ENCODE data around the gene ANO6.
"Not testable (repeated sequence)": the region's sequence is repeated elsewhere in the genome, so short reads cannot be mapped to it uniquely, and the experiment has no call there.

Gene ANO6

DNA sequence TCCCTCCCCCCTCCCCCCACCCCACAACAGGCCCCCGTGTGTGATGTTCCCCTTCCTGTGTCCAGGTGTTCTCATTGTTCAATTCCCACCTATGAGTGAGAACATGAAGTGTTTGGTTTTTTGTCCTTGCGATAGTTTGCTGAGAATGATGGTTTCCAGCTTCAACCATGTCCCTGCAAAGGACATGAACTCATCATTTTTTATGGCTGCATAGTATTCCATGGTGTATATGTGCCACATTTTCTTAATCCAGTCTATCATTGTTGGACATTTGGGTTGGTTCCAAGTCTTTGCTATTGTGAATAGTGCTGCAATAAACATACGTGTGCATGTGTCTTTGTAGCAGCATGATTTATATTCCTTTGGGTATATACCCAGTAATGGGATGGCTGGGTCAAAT is 101.4 kb downstream of the ANO6 start:
- not testable (repeated sequence) for DNase-seq

GRCh38 chr12:45322810-45323209 is 106.9 kb downstream of the ANO6 start:
- no peak for DNase-seq

GRCh38 chr12:45324391-45324790 is 108.5 kb downstream of the ANO6 start:
- no peak for DNase-seq

- no peak for DNase-seq
These were observed 110.6 kb downstream of the ANO6 start for GRCh38 chr12:45326358-45326975.

- DNase-seq: no peak
These were observed 112.0 kb downstream of the ANO6 start for GRCh38 chr12:45327823-45328383.

- no peak for DNase-seq
These were observed 113.3 kb downstream of the ANO6 start for GRCh38 chr12:45329238-45329637.

GRCh38 chr12:45329702-45330101 is 113.8 kb downstream of the ANO6 start:
- no peak for DNase-seq

DNA sequence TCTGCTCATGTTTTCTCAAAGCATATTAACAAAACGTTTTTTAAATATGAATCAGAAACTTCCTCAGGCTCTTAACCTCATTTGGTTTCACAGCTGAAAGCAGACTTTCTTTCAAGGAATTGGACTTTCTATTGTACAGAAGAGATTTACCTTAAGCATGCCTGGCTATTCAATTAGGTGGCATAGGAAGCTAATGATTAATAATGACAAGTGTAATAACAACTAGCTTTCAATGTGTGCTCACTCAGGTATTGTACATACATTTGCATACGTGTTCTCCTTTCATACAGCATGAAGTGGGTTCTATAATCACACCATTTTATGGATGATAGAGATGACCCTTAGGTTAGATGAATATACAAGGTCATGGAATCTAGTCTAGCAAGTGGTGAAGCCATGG is 115.7 kb downstream of the ANO6 start:
- no peak for DNase-seq

DNA sequence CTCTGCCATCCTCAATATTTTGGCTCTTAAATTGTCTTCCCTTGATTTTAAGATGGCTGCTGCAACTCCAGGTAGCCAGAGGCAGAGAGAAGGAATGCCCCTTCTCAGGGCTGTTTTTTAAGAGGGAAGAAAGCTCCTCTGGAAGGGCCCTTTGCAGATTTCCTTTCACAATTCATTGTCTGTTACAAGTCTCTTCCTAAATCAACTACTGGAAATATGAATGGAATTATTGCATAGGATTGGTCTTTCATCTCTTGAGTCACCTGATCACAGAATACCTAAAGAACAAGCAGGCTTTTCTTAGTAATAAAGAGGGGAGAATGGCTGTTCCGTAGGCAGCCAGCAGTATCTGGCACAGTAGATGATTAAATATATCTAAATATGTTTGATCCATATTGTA is 118.5 kb downstream of the ANO6 start:
- DNase-seq: no peak

GRCh38 chr12:45336331-45336730 is 120.4 kb downstream of the ANO6 start:
- DNase-seq: no peak

- DNase-seq: no peak
These were observed 121.1 kb downstream of the ANO6 start for GRCh38 chr12:45336762-45337596.

- no peak for DNase-seq
These were observed 121.9 kb downstream of the ANO6 start for GRCh38 chr12:45337835-45338234.

GRCh38 chr12:45338272-45338671 is 122.4 kb downstream of the ANO6 start:
- no peak for DNase-seq

DNA sequence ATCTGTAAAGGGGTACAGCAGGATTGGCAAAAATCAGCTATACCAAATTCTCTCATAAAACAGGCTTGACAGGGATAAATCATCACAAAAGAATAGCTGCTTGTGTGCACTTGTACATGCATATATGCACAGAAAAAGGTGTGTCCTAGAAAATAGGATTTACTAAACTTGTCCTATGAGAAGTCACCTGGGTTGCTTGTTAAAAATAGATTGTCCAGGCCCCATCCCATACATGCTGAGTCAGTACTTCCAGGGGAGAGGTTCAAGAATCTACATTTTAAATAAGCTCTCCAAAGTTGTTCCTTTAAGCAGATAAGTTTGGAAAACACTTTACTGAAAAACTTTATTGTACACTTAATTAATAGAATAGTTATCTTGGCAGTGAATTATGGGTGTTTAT is 123.1 kb downstream of the ANO6 start:
- DNase-seq: no peak

DNA sequence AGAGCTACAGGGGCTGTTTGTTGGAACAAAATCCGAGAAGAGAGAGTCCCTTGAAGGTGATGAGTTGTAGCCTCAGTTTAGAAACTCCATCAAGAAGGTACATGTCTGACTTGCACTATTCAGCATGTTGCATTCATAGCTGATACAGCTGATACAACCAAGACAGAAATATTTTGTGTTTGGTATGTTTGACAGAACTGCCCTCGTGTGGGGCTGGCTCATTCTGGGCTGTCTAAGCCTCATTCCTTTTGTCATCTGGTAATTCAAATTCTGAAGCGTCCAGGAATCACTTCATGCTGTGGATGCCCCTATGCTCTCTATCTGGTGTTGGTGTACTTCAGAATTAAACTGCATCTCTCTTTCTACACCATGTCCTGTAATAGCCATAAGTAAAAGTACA is 126.3 kb downstream of the ANO6 start:
- DNase-seq: no peak

- DNase-seq: no peak
These were observed 127.0 kb downstream of the ANO6 start for GRCh38 chr12:45342848-45343247.

GRCh38 chr12:45343269-45344051 is 127.6 kb downstream of the ANO6 start:
- no peak for DNase-seq

DNA sequence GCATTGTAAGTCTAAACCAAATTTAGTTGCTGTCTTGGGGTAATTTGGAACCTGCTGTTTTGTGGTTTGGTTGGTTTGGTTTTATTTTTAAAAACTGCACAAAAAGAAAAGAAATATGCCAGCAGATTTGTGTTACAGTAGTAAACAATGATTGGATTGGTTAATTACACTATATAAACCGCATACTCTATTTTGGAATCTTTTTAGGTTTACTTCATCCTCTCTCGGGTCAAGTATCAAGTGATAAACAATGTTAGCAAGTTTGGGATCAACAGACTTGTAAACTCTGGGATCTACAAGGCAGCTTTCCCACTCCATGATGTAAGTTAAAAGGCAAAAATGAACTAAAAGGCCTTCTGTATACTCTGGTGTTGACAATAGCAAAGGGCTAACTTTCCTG is 132.4 kb downstream of the ANO6 start:
- no peak for DNase-seq

DNA sequence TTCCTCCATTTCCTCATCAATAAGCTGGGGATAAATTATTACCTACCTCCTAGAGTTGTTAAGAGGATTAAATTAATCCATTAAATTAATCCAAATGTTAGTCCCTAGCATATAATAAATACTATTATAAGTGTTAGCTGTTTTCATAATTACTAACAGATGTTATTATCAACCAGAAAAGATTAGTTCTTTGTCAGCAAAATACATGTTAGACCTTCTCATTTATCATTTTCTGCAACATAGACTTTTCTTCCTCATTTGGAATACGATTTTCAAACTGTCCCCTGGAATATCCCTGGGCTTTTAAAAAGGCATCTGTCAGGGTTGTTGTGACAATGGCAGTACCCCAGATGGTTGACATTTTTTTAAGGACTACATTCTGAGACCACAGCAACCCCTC is 133.1 kb downstream of the ANO6 start:
- DNase-seq: no peak

GRCh38 chr12:45349916-45350315 is 134.0 kb downstream of the ANO6 start:
- DNase-seq: no peak

DNA sequence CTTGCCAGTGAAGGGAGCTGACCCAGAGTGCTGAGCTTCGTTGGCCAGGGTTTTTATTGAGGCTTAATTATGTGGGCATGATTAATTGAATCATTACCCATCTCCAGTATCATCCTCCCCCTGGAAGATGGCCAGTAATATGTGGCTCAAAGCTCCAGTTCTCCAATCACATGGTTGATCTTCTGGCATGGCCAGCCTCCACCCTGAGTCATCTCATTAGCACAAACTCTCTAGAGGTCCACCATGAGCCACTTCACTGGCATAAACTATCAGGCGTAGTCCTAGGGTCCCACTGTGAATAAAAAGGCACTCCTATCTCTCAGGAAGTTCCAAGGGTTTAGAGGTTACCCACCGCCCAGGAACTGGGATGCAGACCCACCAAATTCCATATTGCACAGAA is 135.0 kb downstream of the ANO6 start:
- DNase-seq: no peak

DNA sequence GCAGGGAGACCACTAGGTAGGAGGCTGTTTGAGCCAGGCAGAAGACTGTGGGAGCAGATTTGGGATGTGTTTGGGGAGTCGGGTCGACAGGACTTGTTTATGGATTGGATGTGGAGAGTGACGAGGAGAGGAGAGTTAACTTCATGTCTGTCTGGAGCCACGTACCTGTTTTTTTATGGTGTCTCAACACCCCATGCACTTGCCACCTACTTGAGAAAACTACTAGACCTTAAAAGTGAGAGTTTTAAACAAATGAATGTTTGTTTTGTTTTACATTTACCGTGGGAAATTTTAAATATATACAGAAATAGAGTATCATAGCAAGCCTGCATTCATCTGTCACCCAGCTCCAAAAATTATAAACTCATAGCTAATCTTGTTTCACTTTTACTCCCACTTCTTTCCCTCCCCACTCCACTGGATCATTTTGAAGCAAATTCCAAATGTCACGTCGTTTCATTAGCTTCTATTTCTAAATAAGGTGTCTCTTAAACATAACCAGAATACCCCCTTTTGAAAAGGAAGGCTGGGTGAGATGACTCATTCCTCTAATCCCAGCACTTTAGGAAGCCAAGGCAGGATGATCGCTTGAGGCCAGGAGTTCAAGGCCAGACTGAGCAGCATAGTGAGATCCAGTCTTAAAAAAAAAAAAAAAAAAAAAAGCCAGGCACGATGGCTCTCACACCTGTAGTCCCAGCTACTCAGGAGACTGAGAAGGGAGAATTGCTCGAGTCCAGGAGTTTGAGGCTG is 136.2 kb downstream of the ANO6 start:
- no peak for DNase-seq

- DNase-seq: no peak
These were observed 138.0 kb downstream of the ANO6 start for GRCh38 chr12:45353944-45354343.
